Activated CD4-positive, alpha-beta T cell treated with anti-CD3 and anti-CD28 coated beads for 24 hours (primary cell): ENCODE measurements around the gene DNAJC8.

Experiments used
- DNase-seq, 2 donors: peaks; one replicate each; pipeline ENCODE4 v3.0.0-alpha.2; 2020; ENCODE audit warnings: low read depth in 2 of 2

DNAJC8 gene

DNA sequence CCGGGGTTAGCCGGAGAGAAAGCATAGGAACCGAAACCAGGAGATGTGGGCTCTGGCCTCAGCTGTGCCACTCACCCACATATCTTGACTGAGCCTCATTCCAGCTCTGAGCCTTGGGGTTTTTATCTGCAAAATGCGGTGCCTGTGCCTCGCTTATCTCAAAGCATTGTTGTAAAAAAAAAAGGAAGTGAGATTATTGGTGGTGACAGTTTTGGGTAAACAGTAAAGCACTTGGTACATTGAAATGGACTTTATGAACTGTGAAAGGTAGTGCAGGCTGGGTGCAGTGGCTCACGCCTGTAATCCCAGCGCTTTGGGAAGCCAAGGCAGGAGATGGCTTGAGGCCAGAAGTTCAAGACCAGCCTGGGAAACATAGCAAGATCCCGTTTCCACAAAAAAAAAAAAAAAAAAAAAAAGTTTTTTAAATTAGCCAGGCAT is 60.1 kb downstream of the DNAJC8 start:
- DNase-seq: no peak

DNA sequence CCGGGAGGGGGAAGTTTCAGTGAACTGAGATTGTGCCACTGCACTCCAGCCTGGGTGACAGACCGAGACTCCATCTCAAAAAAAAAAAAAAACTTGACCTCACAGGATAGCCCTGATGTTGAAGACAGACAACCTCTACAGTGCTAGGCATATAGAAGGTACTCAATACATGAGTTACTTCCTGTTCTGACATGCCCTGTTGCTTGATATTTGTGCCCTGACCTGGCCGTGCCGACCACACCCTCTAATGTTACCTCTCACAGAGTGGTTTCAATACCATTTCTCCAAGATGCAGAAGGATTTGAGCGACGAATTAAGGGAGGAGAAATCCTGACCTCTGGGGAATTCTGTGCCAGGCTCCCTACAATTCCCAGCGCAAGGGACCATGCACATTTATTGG is 61.6 kb downstream of the DNAJC8 start:
- DNase-seq: no peak

DNA sequence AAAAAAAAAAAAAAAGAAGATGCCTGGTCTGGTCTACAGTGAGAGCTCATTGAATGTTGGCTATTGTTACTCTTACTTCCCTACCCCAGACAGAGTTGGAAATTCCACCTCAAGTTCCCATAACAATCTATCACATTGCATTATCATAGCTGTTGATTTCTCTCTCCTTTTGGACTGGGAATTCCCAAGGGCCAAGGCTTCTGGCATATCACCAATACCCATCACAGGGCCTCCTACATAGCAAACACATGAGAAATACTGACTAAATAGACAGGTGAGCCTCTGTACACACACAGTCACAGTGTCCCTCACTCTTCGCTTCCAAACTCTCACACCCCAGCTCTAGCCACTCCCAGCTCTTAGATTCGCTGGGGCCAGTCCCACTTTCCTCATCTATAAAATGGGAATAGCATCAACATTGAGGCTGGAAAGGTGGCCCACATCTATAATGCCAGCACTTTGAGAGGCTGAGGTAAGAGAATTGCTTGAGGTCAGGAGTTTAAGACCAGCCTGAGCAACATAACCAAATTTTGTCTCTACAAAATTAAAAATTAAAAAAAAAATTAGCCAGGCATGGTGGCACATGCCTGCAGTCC is 62.7 kb downstream of the DNAJC8 start:
- DNase-seq: no peak

DNA sequence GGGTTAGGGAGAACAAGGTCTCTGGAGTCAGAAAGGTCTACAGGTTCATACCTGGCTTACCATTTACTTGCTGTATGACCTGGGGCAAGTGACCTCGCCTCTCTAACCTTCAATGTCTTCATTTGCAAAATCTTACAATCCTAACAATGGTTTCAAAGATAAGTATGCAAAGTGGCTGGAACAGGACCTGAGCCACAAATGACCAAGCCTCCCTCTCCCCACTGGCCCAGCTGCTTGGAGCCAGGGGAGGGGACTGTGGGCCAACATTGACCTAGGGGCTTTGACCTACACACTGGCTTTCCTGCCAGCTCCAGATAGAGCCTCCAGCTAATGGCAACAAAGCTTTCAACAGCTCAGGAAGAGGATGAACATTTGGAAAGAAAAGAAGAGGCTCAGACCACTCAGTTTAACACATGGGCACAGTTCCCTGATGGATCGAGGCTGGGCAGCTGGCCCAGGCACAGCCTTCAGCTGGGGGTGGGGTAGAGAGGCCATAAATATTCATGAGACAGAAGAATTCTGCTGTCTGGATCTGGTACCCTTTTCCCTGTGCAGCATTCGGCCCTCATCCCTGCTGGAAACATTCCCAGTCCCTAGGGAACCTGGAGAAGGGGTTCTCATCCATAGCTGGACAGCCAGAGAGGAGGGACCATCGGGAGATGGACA is 69.2 kb downstream of the DNAJC8 start:
- DNase-seq: no peak

DNA sequence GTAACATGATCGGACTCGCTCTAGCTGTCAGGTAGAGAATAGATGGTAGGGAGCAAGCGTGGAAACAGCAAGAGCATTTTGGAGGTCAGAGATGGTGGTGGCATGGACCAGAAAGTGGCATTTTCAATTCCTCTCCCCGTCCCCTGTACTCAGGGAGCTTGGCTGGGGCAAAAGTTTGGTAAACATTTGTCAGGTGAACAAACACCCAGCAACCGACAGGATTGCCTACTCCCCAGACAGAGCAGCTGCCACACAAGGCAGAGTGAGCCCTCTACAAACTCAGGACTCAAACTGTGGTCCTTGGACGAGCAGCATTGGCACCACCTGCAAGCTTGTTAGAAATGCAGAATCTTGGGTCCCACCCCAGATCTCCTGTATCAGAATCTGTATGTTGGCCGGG is 70.7 kb downstream of the DNAJC8 start:
- DNase-seq: no peak

DNA sequence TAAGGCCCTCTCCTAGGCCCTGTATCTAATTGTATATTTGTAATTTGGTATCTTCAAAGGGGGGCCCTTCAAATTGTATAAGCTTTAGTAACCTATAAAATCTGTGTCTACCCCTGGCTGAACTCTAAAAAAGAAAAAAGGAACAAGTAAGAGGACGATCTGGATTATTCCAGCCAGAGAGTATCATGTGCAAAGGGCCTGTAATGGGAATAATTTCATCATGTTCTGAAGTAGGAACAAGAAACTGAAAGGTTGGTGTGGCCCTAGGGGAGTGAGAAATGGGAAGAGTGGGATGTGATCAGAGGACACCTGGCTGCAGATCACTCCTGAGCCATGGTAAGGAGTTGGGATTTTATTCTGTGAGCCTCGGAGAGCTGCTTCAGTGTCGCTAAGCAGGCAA is 71.1 kb downstream of the DNAJC8 start:
- DNase-seq: no peak

DNA sequence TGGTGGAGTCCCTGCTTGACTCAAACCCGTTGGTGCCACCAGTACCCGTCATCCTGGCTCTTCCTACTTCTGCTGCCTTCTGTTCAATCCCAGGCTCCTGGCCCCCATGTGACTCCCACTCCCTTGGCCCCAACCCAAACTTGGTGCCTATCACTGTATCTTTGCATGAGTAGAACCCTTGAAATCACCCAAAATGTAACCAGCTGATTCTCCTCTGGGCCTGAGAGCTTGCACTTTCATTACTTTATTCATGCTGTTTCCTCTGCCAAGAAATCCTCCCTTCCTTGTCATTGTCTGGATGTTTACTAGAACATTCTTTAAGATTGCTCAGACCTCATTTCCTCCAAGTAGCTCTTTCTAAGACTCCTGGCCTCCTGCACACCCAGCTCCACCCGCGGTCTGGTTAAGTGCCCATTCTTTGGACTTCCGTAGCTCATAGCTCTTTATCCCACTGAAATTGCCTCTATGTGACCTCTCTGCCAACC is 72.0 kb downstream of the DNAJC8 start:
- DNase-seq: no peak

DNA sequence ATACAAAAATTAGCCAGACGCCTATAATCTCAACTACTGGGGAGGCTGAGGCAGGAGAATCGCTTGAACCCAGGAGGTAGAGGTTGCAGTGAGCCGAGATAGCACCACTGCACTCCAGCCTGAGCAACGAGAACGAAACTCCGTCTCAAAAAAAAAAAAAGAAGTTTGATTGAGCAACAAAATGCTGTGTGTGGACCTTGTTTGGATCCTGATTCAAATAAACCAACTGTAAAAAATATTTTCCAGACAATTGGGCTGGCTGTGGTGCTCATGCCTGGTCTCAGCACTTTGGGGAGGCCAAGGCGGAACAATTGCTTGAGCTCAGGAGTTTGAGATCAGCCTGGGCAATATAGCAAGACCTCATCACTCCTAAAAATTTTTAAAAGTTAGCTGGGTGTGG is 73.1 kb downstream of the DNAJC8 start:
- no peak for DNase-seq

DNA sequence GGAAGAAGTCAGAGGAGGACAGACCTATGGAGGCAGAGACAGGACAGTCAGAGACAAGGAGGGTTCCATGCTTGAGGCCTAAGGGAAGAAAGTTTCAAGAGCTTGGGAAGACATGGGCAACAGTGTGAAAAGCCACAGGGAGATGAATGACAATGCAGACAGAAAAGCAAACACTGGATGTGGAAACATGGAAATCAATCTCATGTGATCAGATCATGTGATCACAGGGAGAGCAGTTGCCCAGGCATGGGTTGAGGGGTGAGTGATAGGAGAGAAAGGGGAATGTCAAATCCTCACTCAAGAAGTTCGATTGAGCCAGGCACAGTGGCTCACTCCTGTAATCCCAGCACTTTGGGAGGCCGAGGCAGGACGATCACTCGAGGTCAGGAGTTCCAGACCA is 73.6 kb downstream of the DNAJC8 start:
- DNase-seq: no peak

DNA sequence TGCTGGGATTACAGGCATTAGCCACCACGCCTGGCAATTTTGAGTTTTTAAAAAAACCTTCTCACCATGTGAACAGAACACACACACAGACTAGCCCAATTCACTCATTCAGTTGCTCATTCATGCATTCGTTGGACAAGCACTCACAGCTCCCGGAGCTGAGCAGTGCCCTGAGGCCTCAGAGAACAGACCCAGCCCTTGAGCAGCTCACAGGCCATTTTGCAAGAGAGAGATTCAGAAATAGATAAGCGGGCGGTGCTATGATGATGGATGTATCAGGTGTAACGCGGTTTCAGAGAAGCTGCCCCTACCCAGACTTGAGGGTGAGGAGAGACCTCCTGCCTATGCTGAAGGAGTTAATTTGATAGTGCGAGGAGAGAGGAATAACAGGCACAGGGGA is 74.9 kb downstream of the DNAJC8 start:
- DNase-seq: no peak

DNA sequence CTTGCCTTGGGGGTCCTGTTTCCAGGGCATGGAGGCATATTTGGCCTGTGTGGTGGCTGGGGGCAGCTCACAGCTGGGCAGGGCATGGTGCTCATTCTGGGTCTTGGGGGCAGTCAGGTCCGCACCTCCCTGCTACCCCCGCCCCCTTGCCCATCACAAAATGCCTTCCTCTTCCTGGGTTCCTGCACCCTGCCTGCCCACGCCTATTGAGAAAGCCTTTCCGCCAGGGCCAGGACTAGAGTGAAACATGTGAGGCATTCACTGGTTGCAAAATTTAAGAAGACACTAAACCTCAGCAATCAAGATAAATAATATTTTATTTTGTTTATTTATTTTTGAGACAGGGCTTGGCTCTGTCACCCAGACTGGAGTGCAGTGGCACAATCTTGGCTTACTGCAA is 76.0 kb downstream of the DNAJC8 start:
- no peak for DNase-seq

DNA sequence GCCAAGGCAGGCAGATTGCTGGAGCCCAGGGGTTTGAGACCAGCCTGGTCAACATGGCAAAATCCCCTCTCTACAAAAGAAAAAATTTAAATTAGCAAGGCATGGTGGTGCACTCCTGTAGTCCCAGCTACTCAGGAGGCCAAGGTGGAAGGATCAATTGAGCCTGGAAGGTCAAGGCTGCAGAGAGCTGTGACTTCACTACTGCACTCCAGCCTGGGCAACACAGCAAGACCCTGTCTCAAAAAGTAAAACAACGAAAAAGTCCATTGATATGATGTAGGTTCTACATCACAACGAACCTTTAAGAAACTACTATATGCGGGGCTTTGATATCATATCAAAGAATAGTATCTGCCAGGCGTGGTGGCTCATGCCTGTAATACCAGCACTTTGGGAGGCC is 77.2 kb downstream of the DNAJC8 start:
- no peak for DNase-seq

DNA sequence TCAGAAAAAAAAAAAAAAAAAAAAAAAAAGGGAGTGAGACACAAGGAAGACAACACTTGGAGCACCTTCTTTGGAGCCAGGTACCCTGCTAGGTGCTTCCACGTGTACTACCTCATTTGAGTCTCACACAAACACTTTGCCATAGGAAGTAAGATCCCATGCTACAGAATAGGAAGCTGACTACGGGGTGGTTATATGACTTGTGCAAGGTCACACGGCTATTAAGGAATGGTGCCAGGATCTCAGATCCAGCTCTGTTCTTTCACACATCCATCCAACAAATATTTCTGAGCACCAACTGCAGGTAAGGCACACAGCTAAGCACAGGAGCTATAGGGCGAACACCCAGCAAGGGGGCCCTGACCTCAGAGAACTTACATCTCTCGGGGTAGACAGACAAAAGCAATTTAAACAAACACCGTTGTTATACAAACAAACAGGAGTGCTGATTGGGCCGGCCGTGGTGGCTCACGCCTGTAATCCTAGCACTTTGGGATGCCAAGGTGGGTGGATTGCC is 78.7 kb downstream of the DNAJC8 start:
- no peak for DNase-seq
